ENCODE data around the gene FAM167B.

The FAM167B gene

GRCh38 chr1:32241001-32241763 lies 5.8 kb upstream of the FAM167B start:
- DNase-seq (ENCODE audit: low spot score), result no peak
- ChIA-PET POLR2A (ENCODE audit: low non-redundant PET) (interaction anchor here (0.6 kb wide), 1 partner anchor 28 kb away, joined by 4 read pairs; no protein-coding TSS in a partner anchor), CTCF (interaction anchor here (0.5 to 2.1 kb wide), 10 partner anchors 10 to 745 kb away, joined by 3 to 18 read pairs (median 4); partner anchors contain the start of gene TXLNA)
- peak overlapping the region; percentile 63 for H3K27ac ChIP-seq
- no peak for TF ChIP-seq CTCF (conservative IDR thresholded peaks at IDR 0.05; ENCODE audit: low read depth)

- POLR2A ChIA-PET (ENCODE audit: low non-redundant PET), result no interaction called here
- H3K27ac ChIP-seq, result no peak overlapping the region
- CTCF ChIA-PET, result interaction anchor here (0.7 kb wide), 2 partner anchors 93 to 555 kb away, joined by 3 read pairs; partner anchors contain the start of gene MARCKSL1
- TF ChIP-seq CTCF (conservative IDR thresholded peaks at IDR 0.05; ENCODE audit: low read depth), result no peak
- DNase-seq (ENCODE audit: low spot score), result no peak
Observed at GRCh38 chr1:32242341-32242851, 4.6 kb upstream of the FAM167B start.

- POLR2A ChIA-PET (ENCODE audit: low non-redundant PET), result no interaction called here
- TF ChIP-seq CTCF (conservative IDR thresholded peaks at IDR 0.05; ENCODE audit: low read depth), result no peak
- DNase-seq (ENCODE audit: low spot score), result no peak
- CTCF ChIA-PET, result interaction anchor here (0.6 to 1.2 kb wide), 3 partner anchors 12 to 256 kb away, joined by 3 to 16 read pairs (median 3); no protein-coding TSS in a partner anchor
- peak overlapping the region; percentile 66 for H3K27ac ChIP-seq
Observed at GRCh38 chr1:32247452-32247851, 430 bp downstream of the FAM167B start.

GRCh38 chr1:32247983-32248889 lies 1.2 kb downstream of the FAM167B start:
- POLR2A ChIA-PET (ENCODE audit: low non-redundant PET), result interaction anchor here (0.6 kb wide), 1 partner anchor 13 kb away, joined by 5 read pairs; no protein-coding TSS in a partner anchor
- CTCF ChIA-PET, result interaction anchor here (0.6 to 1.2 kb wide), 12 partner anchors 11 to 395 kb away, joined by 3 to 16 read pairs (median 3); no protein-coding TSS in a partner anchor
- H3K27ac ChIP-seq, result peak overlapping the region; percentile 66
- DNase-seq (ENCODE audit: low spot score), result peak; percentile 67
- TF ChIP-seq CTCF (conservative IDR thresholded peaks at IDR 0.05; ENCODE audit: low read depth), result peak; percentile 82

- TF ChIP-seq CTCF (conservative IDR thresholded peaks at IDR 0.05; ENCODE audit: low read depth), result no peak
- H3K27ac ChIP-seq, result peak overlapping the region; percentile 50
- ChIA-PET POLR2A (ENCODE audit: low non-redundant PET) (no interaction called here), CTCF (interaction anchor here (0.6 kb wide), 2 partner anchors 183 to 268 kb away, joined by 3 read pairs; no protein-coding TSS in a partner anchor)
- DNase-seq (ENCODE audit: low spot score), result peak; percentile 59
Observed at GRCh38 chr1:32249831-32250525, 3.0 kb downstream of the FAM167B start.
